DND-41 (cell line): ENCODE measurements around the gene FCN2.

Source experiments
- CTCF ChIP-seq: IDR thresholded peaks from 2 replicates; pipeline ENCODE4 v1.5.1; 2012; ENCODE audit warnings: borderline replicate concordance, low read length, moderate library complexity, mild to moderate bottlenecking; ENCODE audit not compliant: poor library complexity, severe bottlenecking; ENCODE audit errors: extremely low read depth
- EZH2 ChIP-seq: IDR thresholded peaks from 3 replicates; pipeline ENCODE4 v1.6.1; 2012; ENCODE audit warnings: borderline replicate concordance, low read depth, mild to moderate bottlenecking, moderate library complexity, low read length, inconsistent platforms; ENCODE audit not compliant: severe bottlenecking

DNA sequence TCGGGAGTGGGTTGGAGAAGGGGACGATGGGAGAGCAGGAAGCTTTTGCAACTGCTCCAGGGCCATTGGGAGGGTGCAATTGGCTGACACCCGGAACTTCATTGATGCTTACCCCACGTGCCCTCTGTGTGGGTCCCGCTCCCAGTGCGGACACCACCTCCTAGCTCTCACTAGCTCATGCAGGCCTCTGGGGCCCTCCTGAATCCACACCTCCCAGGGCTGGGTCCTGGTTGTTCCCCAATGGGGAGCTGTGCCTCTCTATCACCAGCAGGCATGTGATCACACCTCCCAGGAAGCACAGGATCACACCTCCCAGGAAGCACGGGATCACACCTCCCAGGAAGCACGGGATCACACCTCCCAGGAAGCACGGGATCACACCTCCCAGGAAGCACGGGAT, 32.1 kb upstream of the FCN2 start:
- no peak for TF ChIP-seq CTCF
- TF ChIP-seq EZH2: no peak
